Type B pancreatic cell (in vitro differentiated cells): Measurements from ENCODE around the gene PRRC2B. TPM values are rescaled to one million over a fixed set of nuclear protein-coding genes. Genes with fewer than 3 reads are reported as not detected.

Source experiments
- DNase-seq: peaks from one replicate; pipeline ENCODE4 v3.0.0; 2021; ENCODE audit warnings: mixed read lengths; ENCODE audit not compliant: unreplicated experiment; ENCODE audit errors: extremely low spot score
- H3K27ac Mint-ChIP-seq: 2 replicates; pipeline ENCODE4 v1.8.0; 2021; ENCODE audit warnings: mild to moderate bottlenecking, mixed read lengths
- H3K27me3 Mint-ChIP-seq: 2 replicates; pipeline ENCODE4 v1.8.0; 2021; ENCODE audit warnings: mixed read lengths
- H3K36me3 Mint-ChIP-seq: 2 replicates; pipeline ENCODE4 v1.8.0; 2021; ENCODE audit warnings: mixed read lengths
- H3K4me1 Mint-ChIP-seq: one replicate; pipeline ENCODE4 v1.8.0; 2021; ENCODE audit warnings: mixed read lengths; ENCODE audit not compliant: unreplicated experiment
- H3K4me3 Mint-ChIP-seq: 2 replicates; pipeline ENCODE4 v1.8.0; 2021; ENCODE audit warnings: mild to moderate bottlenecking, mixed read lengths
- H3K9me3 Mint-ChIP-seq: 2 replicates; pipeline ENCODE4 v1.8.0; 2021; ENCODE audit warnings: mixed read lengths
- CTCF ChIP-seq: fragments of 200-600 bp; sonication (generic); conservative IDR thresholded peaks from 2 replicates; pipeline ENCODE4 v1.5.0; 2021; ENCODE audit warnings: antibody characterized with exemption, mild to moderate bottlenecking
- total RNA-seq: library from RNA; stranded (reverse); gene quantifications from 2 replicates; pipeline ENCODE4 v1.2.1, GENCODE V29; 2021; ENCODE audit warnings: low replicate concordance

The PRRC2B gene
- total RNA-seq, 1 donor from 2014 or later, result 300 TPM

GRCh38 chr9:131419026-131419614, 25.2 kb downstream of the PRRC2B start:
- Mint-ChIP-seq H3K27me3 (no peaks in the 10 kb centered on the region), H3K36me3 (peaks cover 9% of the 10 kb centered on the region), H3K4me1 (peaks cover 66% of the 10 kb centered on the region), H3K4me3 (no peak overlapping the region), H3K27ac (peak overlapping the region; percentile 87), H3K9me3 (no peaks in the 10 kb centered on the region)
- no peak for TF ChIP-seq CTCF
- DNase-seq, result no peak

GRCh38 chr9:131419716-131420115, 25.8 kb downstream of the PRRC2B start:
- no peak for DNase-seq
- H3K36me3 Mint-ChIP-seq, result peaks cover 7% of the 10 kb centered on the region
- H3K27ac Mint-ChIP-seq, result peak overlapping the region; percentile 87
- H3K4me3 Mint-ChIP-seq, result peak overlapping the region; percentile 47
- H3K4me1 Mint-ChIP-seq, result peaks cover 66% of the 10 kb centered on the region
- TF ChIP-seq CTCF, result no peak
- no peaks in the 10 kb centered on the region for H3K9me3 Mint-ChIP-seq
- no peaks in the 10 kb centered on the region for H3K27me3 Mint-ChIP-seq

- peaks cover 64% of the 10 kb centered on the region for H3K4me1 Mint-ChIP-seq
- no peaks in the 10 kb centered on the region for H3K27me3 Mint-ChIP-seq
- peaks cover 5% of the 10 kb centered on the region for H3K36me3 Mint-ChIP-seq
- DNase-seq, result no peak
- H3K4me3 Mint-ChIP-seq, result peak overlapping the region; percentile 29
- H3K9me3 Mint-ChIP-seq, result no peaks in the 10 kb centered on the region
- peak overlapping the region; percentile 89 for H3K27ac Mint-ChIP-seq
- TF ChIP-seq CTCF, result no peak
Measured at GRCh38 chr9:131420980-131421624, 27.2 kb downstream of the PRRC2B start.

DNA sequence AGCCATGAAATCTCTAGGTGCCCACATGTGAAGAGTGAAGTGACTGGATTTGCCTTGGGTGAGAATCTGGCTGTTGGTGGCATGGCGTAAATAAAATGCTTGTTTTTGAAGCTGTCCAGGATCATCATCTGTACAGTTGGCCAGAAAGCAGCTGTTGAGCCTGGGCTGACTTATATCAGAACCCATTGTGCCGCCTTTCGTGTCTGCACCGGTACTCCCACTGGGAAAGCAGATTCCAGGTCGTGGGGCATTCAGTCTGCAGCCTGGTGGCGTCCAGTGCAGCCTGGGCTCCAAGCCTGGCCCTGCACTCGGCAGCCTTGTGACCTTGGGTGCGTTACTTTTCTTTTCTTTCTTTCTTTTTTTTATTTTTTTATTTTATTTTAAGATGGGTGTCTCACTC, 27.8 kb downstream of the PRRC2B start:
- peaks cover 3% of the 10 kb centered on the region for H3K36me3 Mint-ChIP-seq
- no peak for TF ChIP-seq CTCF
- H3K4me3 Mint-ChIP-seq, result peak overlapping the region; percentile 29
- H3K4me1 Mint-ChIP-seq, result peaks cover 59% of the 10 kb centered on the region
- no peaks in the 10 kb centered on the region for H3K9me3 Mint-ChIP-seq
- H3K27me3 Mint-ChIP-seq, result no peaks in the 10 kb centered on the region
- no peak for DNase-seq
- peak overlapping the region; percentile 89 for H3K27ac Mint-ChIP-seq

DNA sequence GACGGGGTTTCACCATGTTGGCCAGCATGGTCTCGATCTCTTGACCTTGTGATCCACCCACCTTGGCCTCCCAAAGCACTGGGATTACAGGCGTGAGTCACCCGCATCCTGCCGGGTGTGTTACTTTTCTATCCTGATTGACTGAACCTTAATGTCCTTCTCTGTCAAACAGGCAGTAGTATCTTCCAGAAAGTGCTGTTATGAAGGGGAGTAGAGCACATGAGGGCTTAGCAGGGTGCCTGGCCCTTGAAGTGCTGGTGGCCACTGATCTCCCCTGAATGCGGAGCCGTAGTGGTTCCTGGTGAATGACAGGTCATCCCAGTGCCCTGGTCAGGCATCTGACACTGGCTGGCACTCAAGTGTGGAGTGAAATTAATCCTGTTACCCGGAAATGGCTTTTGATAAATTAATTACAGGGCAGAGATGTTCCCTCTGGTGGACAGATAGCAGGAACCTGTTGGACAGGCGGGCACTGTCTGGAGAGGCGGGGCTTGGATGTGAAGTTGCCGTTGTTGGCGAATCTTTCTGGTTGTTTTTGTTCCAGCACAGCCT, 28.4 kb downstream of the PRRC2B start:
- Mint-ChIP-seq H3K27ac (peak overlapping the region; percentile 84), H3K9me3 (no peaks in the 10 kb centered on the region), H3K4me3 (peak overlapping the region; percentile 68), H3K27me3 (no peaks in the 10 kb centered on the region), H3K4me1 (peaks cover 55% of the 10 kb centered on the region), H3K36me3 (peaks cover 7% of the 10 kb centered on the region)
- no peak for TF ChIP-seq CTCF
- no peak for DNase-seq
